COLO668 (cell line): ENCODE results near the gene TNK2.
"Not testable (repeated sequence)": the region's sequence is repeated elsewhere in the genome, so short reads cannot be mapped to it uniquely, and the experiment has no call there.

Source experiments
- DNase-seq: peaks from one replicate; lab custom pipeline; 2025; ENCODE audit not compliant: unreplicated experiment; lab: John Stamatoyannopoulos, UW

Gene TNK2

DNA sequence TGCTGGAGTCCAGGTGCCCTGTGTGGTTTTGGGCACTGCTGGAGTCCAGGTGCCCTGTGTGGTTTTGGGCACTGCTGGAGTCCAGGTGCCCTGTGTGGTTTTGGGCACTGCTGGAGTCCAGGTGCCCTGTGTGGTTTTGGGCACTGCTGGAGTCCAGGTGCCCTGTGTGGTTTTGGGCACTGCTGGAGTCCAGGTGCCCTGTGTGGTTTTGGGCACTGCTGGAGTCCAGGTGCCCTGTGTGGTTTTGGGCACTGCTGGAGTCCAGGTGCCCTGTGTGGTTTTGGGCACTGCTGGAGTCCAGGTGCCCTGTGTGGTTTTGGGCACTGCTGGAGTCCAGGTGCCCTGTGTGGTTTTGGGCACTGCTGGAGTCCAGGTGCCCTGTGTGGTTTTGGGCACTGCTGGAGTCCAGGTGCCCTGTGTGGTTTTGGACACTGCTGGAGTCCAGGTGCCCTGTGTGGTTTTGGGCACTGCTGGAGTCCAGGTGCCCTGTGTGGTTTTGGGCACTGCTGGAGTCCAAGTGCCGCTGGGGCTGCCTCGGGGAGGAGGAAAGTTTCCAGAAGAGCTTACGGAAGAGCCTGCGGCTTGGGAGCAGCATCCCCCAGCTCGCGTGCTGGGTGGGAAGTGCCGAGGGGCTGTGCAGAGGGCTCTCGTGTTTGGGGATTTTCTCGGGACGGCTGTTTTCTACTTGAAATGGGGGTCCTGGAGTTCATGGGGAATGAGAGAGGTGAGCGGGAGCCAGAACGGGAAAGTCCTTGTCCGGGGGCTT, 83.7 kb downstream of the TNK2 start:
- not testable (repeated sequence) for DNase-seq

DNA sequence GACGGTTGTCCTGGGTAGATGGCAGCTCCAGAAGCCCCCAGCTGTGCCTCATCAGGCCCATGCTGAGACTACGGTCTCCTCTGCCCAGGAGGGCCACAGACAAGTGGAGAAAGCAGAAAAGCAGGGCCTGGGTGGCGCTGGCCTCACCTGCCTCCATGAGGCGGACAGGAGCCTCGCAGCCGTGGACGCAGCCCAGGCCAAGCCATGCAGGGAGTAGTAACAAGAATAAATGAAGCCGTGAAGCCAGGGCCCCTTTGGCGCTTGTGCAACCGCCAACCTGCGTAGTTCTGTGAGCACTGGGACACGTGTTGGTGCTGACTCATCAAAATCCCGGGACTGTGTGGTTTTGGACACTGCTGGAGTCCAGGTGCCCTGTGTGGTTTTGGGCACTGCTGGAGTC, 84.4 kb downstream of the TNK2 start:
- DNase-seq: peak; percentile 7

DNA sequence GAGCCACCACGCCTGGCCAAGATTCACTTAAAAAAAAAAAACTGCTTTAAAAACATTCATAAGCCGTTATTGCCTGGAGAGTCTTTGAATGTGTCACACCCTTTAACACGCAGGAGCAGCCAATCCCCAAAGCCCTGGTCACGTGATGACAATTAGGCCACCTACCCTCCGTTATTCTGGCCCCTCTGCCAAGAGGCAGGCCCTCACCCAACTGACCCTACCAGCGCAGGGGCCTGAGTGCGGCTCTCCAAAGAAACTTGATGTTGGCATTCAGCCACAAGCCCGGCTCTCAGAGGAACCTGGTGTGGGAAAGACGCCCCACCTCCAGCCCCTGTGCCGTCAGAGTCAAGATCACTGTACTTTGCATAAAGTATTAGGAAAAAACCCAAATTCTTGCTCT, 85.1 kb downstream of the TNK2 start:
- DNase-seq: no peak

DNA sequence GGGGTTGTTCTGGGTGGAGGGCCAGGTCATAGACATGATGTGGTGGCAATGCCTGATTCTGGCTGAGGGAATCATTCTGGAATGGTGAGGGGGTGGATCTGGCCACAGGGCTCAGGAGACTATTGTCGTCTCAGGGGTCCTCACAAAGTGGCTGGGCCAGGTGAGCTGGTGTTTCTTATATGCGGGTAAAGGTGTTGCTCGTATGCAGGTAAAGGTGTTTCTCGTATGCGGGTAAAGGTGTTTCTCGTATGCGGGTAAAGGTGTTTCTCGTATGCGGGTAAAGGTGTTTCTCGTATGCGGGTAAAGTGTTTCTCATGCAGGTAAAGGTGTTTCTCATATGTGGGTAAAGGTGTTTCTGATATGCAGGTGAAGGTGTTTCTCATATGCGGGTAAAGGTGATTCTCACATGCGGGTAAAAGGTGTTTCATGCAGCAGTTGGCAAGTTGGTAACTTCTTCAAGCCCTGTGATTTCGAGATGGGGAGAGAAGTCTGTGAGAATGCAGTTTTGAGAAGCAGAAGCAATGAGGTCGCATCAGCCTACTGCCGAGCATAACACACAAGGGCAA, 86.1 kb downstream of the TNK2 start:
- DNase-seq: no peak

DNA sequence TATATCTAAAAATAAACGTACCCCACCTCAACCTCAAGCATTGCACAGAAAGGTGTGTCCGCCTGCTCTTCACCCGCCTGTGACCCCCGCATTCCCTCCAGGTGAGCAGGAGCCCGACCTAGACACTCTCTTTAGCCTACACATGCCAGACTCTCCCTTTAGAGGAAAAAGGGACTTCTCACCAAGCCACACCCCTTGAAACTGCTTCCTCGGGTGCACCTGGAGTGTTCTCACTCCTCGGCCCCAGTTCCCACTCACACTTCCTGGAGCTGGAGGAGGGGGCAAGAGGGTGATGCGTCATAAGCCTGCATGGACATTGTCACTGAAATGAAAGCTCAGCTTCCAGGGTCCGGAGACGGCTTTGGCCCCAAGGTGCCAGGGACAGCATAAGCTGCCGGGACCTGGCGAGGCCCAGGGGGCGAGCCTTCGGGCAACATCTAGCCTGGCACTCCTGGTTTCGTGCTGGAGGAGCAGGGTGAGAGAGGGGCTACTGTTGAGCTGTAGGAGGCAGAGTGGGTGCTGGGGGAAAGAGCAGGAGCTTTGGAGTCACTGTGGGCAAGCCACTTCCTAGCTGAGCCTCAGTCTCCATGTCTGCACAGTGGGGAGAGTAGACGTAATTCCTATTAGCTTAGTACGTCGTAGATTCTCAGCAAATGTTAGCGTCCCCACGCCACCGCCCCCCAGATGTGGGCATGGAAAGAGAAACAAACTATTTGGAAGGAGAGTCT, 86.8 kb downstream of the TNK2 start:
- DNase-seq: no peak

DNA sequence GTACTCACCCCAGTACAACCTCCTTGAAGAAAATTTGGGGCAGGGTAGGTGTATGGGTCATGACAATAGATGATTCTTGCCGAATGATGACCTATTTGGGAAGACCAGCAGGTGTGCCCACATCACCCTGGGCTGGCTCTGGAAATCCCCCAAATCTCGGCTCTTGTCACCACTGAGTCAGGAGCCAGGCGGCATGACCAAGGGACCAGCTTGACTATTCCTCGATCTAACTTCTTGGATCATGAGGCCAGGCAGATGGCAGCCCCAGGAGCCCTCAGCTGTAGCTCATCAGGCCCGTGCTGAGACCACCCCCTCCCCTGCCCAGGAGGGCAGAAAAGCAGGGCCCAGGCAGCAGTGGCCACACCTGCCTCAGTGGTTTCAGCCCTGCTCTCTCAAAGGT, 87.5 kb downstream of the TNK2 start:
- no peak for DNase-seq

DNA sequence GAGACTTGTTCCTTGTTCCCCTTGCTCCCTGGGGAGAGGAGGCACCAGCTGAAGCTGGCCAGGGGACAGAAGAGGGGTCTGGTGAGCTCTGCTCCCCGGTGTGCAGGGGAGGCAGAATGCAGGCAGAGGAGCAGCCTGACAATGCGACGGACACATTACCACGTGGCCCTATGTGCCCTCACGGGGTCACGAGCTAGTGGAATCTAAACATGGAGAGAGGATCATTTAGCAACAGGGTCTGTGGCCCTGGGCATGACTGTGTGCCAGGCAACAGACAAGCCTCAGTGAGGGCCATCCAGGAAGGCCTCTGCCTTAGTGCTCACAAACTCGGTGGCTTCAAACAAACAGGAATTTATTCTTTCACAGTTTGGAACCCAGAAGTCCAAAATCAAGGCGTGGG, 88.2 kb downstream of the TNK2 start:
- DNase-seq: no peak

DNA sequence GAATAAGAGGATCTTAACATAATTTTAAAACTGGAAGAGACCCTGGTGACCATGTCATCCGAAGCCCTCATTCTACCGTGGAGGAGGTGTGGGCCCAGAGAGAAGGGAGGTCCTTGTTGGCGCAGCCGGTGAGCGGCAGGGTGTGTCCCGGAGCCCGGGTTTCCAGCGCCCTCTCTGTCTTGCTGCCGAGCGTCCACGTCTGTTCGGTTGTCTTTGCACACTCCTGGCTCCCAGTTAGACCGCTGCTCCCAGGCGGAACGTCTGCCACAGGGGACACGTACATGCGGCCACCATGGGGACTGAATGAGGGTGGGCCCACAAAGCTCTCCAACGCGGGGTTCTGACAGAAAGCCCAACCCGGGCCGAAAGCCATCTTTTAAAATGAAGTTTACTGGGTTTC, 90.0 kb downstream of the TNK2 start:
- no peak for DNase-seq

DNA sequence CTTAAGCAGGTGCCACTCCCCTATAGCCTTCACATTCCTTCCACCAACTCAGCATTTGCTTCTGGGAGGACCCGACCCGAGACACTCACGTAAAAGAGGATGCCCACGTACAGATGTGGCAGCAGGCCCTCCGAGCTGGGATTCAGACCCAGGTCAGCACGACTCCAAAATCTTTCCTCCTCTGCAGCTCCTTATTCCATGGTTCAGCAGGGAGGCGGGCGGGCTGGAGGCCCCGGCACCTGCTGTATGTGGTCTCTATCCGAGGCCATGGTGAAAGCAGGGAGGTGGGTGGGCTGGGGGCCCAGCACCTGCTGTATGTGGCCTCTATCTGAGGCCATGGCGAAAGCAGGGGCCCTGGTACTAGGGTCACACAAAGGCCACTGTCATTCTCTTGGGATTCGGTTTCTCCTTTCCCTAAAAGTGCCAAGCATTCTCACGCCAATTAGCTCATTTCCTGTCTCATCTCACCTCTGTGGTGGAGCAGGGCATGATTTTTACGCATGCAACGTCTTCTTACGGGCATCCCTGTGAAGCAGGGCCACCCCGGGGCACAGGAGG, 90.7 kb downstream of the TNK2 start:
- no peak for DNase-seq

DNA sequence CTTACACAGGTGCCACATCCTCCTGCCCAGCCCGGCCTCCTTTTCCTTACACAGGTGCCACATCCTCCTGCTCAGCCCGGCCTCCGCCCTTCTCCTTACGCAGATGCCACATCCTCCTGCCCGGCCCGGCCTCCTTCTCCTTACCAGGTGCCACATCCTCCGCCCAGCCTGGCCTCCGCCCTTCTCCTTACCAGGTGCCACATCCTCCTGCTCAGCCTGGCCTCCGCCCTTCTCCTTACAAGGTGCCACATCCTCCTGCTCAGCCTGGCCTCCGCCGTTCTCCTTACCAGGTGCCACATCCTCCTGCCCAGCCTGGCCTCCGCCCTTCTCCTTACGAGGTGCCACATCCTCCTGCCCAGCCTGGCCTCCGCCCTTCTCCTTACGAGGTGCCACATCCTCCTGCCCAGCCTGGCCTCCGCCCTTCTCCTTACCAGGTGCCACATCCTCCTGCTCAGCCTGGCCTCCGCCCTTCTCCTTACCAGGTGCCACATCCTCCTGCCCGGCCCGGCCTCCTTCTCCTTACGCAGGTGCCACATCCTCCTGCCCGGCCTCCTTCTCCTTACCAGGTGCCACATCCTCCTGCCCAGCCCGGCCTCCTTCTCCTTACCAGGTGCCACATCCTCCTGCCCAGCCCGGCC, 92.0 kb downstream of the TNK2 start:
- not testable (repeated sequence) for DNase-seq

DNA sequence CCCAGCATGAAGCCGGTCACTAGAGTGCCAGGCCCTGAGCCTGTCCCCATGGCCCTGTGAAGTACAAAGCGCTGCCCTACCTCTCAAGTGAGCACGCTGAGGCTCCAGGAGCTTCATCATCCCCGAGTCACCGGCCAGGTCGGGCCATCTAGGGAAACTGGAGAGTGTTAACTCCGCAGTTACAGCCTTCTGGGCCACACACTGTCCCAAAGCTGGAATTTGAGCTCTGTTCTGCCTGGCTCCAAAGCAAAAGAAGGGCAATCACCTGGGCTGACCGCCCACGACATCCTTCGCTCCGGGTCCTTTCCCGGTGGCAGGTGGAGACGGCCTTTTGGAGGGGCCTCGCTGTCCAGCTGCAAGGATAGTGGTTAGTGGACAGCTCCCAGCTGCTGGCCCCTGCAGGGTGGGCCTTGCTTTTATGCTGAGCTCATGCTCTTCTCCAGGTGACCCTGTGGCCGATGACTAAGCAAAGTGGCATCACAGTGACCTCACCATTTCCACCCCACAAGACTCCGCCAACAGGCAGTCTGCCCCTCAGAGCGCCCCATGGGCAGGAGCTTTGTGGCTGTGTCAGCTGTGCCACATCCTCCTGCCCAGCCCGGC, 93.1 kb downstream of the TNK2 start:
- no peak for DNase-seq

DNA sequence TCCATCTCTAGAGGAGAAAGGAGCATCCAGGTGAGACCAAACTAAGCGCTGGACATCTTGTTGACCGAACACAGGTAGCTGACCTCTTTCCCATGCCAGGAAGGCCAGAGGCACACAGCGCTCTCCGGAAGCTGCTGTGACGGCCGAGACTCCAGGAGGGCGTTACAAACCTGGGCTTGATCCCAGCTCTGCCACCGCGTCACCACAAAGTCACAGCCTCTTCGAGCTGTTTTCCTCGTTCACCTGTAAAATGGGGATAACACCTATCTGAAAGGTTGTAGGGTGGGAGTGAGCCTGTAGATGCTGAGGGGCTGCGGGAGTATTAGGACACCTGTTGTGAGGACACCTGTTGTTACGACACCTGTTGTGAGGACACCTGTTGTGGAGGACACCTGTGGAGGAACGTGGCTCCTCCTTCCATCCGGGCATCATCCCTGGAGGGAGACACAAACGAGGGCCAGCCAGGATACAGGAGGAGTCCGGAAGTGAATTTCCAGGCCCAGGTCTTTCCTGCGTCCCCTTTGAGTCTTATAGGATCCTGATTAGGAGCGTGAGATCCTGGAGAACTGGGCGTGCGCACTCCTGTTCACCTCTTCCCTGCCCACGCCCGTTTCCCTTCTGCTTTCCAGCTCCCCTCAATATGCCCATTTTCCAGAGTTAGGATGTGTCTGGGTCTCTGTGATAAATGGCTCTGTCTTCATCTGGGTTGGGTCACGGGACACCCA, 94.3 kb downstream of the TNK2 start:
- DNase-seq: no peak
